T-helper 2 cell treated with Interferon-gamma antibody and Interleukin-4, amounts not matched to agents 100 ng/mL and 5 ng/mL, for 36 hours (primary cell): Measurements from ENCODE around the gene ADAMTSL4. TPM values are rescaled to one million over a fixed set of nuclear protein-coding genes. Genes with fewer than 3 reads are reported as not detected.
"Not testable (repeated sequence)": the region's sequence is repeated elsewhere in the genome, so short reads cannot be mapped to it uniquely, and the experiment has no call there.

Source experiments
- intact Hi-C: fragments of 100-400 bp; cut with micrococcal nuclease; formaldehyde crosslinking; loops from one replicate; pipeline ENCODE4 v1.15.1; 2023
- total RNA-seq: library from RNA; stranded (reverse); gene quantifications from 2 replicates; pipeline ENCODE4 v1.2.3, GENCODE V29; 2022

Gene ADAMTSL4
- total RNA-seq, 1 donor from 2014 or later = 0.41 TPM

DNA sequence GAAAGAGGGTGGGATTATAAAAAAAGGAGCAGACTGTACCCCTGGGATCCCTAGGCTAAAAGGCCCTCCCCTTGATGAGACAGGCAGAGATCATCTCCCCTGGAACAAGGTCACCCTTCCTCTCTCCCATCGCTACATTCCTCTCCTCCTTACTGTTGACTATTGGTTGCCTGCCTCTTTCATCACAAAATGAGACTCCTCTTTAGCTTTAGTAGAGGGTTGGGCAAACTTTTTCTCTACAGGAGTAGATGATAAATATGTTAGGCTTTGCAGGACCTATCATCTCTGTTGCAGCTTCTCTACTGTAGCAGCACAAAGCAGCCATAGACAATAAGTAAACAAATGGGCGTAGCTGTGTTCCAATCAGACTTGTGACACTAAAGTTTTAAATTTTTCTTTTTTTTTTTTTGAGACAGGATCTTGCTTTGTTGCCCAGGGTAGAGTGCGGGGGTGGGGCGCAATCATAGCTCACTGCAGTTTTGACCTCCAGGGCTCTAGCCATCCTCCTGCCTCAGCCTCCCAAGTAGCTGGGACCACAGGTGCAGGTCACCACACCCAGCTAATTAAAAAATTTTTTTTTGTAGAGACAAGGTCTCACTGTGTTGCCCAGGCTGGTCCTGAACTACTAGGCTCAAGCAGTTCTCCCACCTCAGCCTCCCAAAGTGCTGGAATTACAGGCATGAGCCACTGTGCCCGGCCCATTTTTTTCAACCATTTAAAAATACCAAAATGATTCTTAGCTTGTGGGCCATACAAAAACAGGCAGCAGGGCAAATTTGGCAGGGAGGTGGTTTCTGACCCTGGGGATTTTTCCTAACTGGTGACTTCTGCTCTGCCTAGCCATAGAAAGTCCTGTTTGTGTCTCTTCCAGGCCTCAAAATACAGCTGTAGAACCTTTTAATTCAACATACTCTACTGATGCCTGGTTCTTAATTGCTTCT is 15.1 kb downstream of the ADAMTSL4 start:
- intact Hi-C loops = loop anchor here (5.0 to 10.0 kb wide), 5 partner anchors 200 to 493 kb away; partner anchors contain the start of genes CDC42SE1, CTSS, MINDY1 and PRUNE1

GRCh38 chr1:150565240-150565991 is 16.2 kb downstream of the ADAMTSL4 start:
- intact Hi-C loops = loop anchor here (10.0 kb wide), 3 partner anchors 199 to 439 kb away; partner anchors contain the start of genes CTSS, MINDY1, PRUNE1 and RPRD2

DNA sequence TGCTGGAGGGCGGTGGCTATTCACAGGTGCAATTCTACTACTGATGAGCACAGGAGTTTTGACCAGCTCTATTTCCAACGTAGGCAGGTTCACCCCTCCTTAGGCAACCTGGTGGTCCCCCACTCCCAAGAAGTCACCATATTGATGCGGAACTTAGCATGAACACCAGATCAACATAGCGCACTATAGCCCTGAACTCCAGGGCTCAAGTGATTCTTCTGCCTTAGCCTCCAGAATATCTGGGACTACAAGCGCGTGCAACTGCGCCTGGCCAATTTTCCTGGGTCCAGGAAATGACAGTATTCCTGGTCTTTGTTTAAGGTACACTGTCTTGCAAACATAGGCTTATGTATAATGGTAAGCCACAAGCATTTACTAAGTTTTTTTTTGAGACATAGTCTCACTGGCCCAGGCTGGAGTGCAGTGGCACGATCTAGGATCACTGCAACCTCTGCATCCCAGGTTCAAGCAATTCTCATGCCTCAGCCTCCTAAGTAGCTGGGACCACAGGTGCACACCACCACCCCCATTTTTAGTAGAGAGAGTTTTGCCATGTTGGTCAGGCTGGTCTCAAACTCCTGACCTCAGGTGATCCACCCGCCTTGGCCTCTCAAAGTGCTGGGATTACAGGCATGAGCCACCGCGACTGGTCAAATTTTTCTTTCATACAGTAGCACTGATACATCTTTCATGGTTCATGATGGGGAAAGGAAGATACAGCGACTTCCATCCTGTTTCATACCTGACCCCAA is 17.6 kb downstream of the ADAMTSL4 start:
- intact Hi-C loops = loop anchor here (1.0 to 10.0 kb wide), 5 partner anchors 13 to 438 kb away; partner anchors contain the start of genes CTSS, MCL1, MINDY1 and PRUNE1

DNA sequence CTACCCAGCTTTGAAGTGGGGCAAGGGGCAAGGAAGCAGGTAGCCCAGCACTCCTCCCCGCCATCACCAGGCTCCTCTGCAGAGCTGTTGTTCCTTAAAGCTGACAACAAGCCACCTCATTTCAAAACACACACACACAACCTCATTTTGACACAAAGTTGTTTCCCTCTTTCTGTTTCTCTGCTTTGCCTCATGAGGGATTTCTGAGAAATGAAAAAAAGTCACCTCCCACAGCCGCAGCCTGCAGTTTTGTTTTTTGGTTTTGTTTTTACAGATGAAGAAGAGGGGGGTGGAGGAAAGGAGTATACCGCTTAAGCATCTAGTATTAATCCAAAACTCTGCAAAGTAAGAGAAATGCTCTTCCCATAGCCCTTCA is 18.1 kb downstream of the ADAMTSL4 start:
- intact Hi-C loops = loop anchor here (1.0 to 10.0 kb wide), 5 partner anchors 12 to 437 kb away; partner anchors contain the start of genes CTSS, MCL1, MINDY1 and PRUNE1

DNA sequence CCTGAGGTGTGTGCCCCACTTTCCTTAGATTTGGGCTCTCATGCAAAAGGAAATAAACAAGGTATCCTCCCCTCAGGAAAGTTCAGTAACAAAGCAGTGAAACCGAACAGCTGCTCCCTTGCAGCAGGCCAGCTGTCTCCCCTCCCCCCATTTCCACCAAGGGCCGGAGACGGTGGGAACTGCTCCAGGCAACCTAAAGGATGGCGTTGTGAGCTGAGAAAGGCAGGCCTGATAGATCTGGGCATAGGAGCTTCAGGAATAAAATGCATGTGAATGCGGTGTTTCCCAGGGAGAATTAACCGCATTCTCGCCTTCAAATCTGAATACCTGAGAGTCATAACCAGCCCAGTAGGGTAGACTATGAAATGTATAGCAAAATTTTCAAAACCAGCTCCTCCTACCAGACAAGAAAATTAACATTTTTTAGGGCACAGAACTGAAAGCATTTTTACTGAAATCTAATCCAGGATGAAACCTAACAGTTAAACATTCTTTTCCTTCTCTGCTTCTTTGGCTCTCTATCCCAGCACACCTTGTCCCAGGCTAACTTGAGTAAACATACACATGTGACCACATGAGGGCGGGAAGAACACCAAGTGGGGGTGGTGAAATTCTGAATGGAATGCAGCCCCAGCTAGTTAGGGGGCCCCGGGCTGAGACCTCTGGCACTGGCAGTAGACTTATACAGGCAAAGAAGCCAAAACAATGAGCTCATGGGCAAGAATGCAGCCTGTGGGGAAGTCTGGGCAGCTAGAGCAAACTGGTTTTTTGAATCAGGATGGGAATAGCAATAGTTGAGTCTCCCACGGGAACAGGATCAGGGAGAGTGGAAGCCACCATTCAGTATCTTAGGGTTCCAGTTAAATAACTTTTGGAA is 18.7 kb downstream of the ADAMTSL4 start:
- intact Hi-C loops = loop anchor here (1.0 to 10.0 kb wide), 5 partner anchors 11 to 437 kb away; partner anchors contain the start of genes CTSS, MCL1, MINDY1 and PRUNE1

DNA sequence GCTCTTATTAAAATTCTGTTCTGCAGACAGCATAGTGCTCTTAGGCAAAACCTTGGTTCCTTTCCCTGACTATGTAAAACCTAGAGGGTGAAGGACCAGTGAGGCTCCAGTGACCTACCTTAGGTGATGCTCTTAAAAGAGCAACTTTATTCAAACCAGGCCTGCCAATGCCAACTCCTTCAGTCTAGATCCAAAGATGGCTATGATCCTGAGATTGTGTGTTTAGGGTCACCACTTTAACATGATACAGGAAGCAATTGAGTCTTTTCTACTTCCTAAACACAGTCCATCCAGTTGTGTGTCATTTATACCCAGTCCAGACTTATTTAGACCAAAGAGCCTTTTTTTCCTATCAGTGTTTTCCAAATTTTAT is 19.4 kb downstream of the ADAMTSL4 start:
- intact Hi-C loops = loop anchor here (10.0 kb wide), 3 partner anchors 196 to 436 kb away; partner anchors contain the start of genes CTSS, MINDY1, PRUNE1 and RPRD2

GRCh38 chr1:150572918-150573647 is 23.9 kb downstream of the ADAMTSL4 start:
- intact Hi-C loops = no loop called here

GRCh38 chr1:150573648-150574071 is 24.5 kb downstream of the ADAMTSL4 start:
- intact Hi-C loops = not testable (repeated sequence)

- intact Hi-C loops = no loop called here
These were observed 25.3 kb downstream of the ADAMTSL4 start for GRCh38 chr1:150574260-150575071.

DNA sequence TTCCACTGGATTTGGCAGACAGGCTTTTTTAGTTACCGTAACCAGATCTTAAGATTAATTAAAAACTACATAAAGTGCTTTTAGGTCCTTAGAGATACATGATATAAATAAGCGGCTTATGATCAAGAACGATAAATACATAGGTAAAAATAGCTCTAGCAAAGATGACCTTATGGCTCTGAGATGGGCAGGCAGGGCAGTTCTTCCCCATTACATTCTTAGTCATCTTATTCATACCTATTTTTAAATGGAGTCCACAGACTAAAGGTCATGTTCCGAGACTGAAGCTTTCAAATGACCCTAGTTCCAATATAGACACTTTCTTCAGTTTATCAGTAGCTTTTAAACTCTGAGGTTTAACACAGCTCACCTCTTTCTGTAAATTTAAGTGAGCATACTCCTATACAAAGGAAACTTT is 25.9 kb downstream of the ADAMTSL4 start:
- intact Hi-C loops = no loop called here

- intact Hi-C loops = loop anchor here (2.0 kb wide), 1 partner anchor 45 kb away; no protein-coding TSS in a partner anchor
These were observed 26.5 kb downstream of the ADAMTSL4 start for GRCh38 chr1:150575518-150576366.

- intact Hi-C loops = loop anchor here (2.0 kb wide), 1 partner anchor 44 kb away; no protein-coding TSS in a partner anchor
These were observed 27.1 kb downstream of the ADAMTSL4 start for GRCh38 chr1:150576367-150576711.

DNA sequence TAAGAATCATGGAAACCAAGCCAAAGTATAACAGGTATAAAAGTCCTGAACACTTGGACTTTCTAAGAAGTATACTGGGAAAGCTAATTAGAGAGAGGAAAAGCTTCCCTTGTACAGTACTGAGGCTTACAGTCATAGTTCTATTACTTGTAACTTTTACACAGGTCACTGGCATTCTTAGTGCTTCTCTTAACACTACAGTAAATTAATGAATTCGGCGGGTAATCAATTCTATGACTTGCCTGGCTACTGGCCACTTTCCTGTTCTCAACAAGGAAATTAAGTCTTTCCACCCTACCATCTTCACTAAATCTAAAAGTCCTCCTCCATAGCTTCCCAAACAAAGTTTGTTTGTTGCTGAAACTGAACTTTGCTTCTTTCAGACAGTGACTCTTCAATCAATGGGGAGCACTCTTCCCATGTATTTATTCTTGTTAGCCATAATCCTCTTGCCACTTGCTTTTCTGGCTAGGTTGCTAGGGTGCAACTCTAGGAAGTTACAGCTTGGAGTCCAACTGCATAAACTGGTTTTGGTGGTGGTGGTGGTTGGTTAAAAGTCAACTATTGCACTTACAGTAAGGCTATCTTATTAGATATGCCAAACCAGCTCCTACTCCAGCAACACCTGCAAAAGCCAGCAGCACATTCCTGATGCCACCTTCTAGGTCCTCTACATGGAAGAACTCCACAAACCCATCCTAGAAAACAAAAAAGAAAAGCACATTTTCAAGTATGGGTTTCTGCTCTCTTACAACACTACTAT is 27.8 kb downstream of the ADAMTSL4 start:
- intact Hi-C loops = loop anchor here (2.0 kb wide), 1 partner anchor 44 kb away; no protein-coding TSS in a partner anchor

DNA sequence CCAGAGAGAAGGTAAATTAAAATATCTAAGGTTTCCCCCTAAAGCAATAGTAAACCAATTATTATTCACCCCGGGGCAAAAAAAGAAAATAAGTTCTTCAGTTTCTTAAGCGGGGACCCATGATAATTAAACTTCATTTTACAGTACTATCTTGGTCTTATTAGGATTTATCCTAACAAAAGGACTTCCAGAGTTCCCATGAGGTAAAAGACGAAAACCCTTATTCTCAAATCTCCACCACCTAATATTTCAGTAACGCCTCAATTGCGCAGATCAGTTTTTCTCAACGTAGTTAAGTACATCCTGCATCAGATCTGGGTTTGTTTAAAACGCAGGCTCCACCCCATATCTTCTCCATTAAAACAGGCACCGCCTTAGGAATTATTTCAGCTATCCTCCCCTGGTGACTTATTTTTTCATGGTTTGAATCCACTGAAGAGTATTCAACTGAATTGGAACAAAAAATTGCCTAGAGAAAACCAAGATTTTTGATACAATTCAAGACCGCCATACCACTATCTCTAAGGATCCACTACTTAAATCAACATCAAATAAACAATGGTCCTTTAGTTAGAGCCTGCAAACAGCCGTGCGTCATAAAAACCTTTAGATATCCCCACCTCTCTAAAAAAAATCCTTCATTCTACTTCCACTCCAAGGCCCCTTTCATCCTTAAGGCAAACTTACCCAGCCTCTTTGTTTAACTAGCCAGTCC is 28.5 kb downstream of the ADAMTSL4 start:
- intact Hi-C loops = loop anchor here (2.0 kb wide), 1 partner anchor 43 kb away; no protein-coding TSS in a partner anchor

- intact Hi-C loops = loop anchor here (1.0 kb wide), 4 partner anchors 11 to 51 kb away; partner anchors contain the start of gene ENSA
These were observed 29.3 kb downstream of the ADAMTSL4 start for GRCh38 chr1:150578272-150579109.
